SK-N-SH treated with all-trans-retinoic acid at 6 μM for 48 hours (cell line): ENCODE measurements around the gene C1QBP.

Experiments
- ARNTL ChIP-seq: fragments of 450-650 bp; formaldehyde crosslinking; IDR thresholded peaks from 2 replicates; pipeline ENCODE4 v1.5.0; 2020; ENCODE audit warnings: low read depth, mild to moderate bottlenecking, moderate library complexity, borderline replicate concordance
- CSDC2 ChIP-seq: fragments of 250-450 bp; sonication (Bioruptor Pico); IDR thresholded peaks from 2 replicates; pipeline ENCODE4 v1.5.0; 2020; ENCODE audit warnings: mild to moderate bottlenecking, moderate library complexity
- ESRRG ChIP-seq: fragments of 250-450 bp; sonication (Bioruptor Pico); IDR thresholded peaks from 2 replicates; pipeline ENCODE4 v1.6.1; 2021; ENCODE audit warnings: mild to moderate bottlenecking
- OSR1 ChIP-seq: fragments of 250-450 bp; sonication (Bioruptor Pico); IDR thresholded peaks from 2 replicates; pipeline ENCODE4 v1.8.0; 2022; ENCODE audit warnings: moderate library complexity, mild to moderate bottlenecking, inconsistent platforms
- RARB ChIP-seq: fragments of 250-450 bp; sonication (Bioruptor Pico); IDR thresholded peaks from 2 replicates; pipeline ENCODE4 v1.8.0; 2021; ENCODE audit warnings: mild to moderate bottlenecking, moderate library complexity
- ZFP3 ChIP-seq: fragments of 250-450 bp; sonication (Bioruptor Pico); IDR thresholded peaks from 2 replicates; pipeline ENCODE4 v1.5.0; 2020; ENCODE audit warnings: mild to moderate bottlenecking, moderate library complexity
- TF ChIP-seq, protein P1 (sequence below): fragments of 250-450 bp; sonication (Bioruptor Pico); IDR thresholded peaks from 2 replicates; pipeline ENCODE4 v1.8.0; 2020; ENCODE audit warnings: mild to moderate bottlenecking, moderate library complexity, borderline replicate concordance
- TF ChIP-seq, protein P2 (sequence below): fragments of 250-450 bp; sonication (Bioruptor Pico); IDR thresholded peaks from 2 replicates; pipeline ENCODE4 v1.8.0; 2021; ENCODE audit warnings: low read depth, mild to moderate bottlenecking, moderate library complexity, borderline replicate concordance

DNA sequence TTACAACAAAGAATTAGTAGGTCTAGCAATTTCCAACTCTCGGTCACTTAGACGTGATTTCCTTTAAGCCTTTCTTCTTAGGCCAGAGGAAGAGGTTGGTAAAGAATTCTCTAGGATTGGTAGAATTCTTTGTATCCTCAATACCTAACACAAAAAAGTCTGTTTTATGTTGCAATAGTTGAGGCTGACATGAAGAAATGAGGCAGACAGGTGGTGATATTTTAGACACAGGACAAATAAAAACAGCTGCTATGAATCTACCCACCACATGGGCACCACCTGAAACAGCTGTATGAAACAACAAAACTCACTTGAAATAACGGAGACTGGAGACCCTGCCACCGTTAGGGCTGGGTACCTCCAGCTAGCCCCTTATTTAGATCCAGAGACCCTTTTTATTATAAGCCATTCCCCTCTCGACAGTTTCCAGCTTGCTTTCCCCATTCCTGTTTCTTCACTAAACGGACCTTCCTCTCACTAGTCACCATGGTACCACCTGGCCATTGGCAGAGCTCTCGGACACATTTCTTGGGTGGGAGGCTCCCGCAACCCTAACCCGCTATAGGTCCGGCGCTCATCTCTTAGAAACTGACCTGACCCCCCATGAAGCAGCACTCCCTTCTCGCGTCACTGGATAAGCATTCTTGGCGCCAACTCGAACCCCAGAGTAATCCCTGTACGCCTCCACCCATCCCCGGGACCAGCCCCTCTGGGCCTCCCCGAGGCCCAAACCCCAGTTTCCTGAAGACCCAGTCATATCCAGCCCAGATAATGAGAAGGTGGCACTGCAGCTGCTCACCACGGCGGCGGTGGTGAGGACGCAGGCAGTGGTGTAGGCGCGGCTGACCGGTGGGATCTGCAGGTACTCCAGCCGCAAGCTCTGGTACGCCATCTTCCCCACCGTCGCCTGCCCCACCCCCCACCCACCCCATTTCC lies 46.6 kb upstream of the C1QBP start, which contains the start of gene DERL2:
- TF ChIP-seq, protein P1, sequence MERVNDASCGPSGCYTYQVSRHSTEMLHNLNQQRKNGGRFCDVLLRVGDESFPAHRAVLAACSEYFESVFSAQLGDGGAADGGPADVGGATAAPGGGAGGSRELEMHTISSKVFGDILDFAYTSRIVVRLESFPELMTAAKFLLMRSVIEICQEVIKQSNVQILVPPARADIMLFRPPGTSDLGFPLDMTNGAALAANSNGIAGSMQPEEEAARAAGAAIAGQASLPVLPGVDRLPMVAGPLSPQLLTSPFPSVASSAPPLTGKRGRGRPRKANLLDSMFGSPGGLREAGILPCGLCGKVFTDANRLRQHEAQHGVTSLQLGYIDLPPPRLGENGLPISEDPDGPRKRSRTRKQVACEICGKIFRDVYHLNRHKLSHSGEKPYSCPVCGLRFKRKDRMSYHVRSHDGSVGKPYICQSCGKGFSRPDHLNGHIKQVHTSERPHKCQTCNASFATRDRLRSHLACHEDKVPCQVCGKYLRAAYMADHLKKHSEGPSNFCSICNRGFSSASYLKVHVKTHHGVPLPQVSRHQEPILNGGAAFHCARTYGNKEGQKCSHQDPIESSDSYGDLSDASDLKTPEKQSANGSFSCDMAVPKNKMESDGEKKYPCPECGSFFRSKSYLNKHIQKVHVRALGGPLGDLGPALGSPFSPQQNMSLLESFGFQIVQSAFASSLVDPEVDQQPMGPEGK (CRISPR knock-in tag), result no peak
- TF ChIP-seq, protein P2, sequence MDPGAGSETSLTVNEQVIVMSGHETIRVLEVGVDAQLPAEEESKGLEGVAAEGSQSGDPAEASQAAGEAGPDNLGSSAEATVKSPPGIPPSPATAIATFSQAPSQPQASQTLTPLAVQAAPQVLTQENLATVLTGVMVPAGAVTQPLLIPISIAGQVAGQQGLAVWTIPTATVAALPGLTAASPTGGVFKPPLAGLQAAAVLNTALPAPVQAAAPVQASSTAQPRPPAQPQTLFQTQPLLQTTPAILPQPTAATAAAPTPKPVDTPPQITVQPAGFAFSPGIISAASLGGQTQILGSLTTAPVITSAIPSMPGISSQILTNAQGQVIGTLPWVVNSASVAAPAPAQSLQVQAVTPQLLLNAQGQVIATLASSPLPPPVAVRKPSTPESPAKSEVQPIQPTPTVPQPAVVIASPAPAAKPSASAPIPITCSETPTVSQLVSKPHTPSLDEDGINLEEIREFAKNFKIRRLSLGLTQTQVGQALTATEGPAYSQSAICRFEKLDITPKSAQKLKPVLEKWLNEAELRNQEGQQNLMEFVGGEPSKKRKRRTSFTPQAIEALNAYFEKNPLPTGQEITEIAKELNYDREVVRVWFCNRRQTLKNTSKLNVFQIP (CRISPR knock-in tag), result no peak
- no peak for TF ChIP-seq ZFP3 (CRISPR knock-in tag)
- no peak for TF ChIP-seq OSR1 (CRISPR knock-in tag)
- TF ChIP-seq ARNTL (CRISPR knock-in tag), result no peak
- TF ChIP-seq CSDC2 (CRISPR knock-in tag), result no peak
- no peak for TF ChIP-seq ESRRG (CRISPR knock-in tag)
- no peak for TF ChIP-seq RARB (CRISPR knock-in tag)
